Occipital lobe (tissue), 3 donors: ENCODE measurements around the gene STK35. TPM values are rescaled to one million over a fixed set of nuclear protein-coding genes. Genes with fewer than 3 reads are reported as not detected.
"Not testable (repeated sequence)": the region's sequence is repeated elsewhere in the genome, so short reads cannot be mapped to it uniquely, and the experiment has no call there.

Source experiments
- DNase-seq: peaks from one replicate; lab custom pipeline; 2025; lab: John Stamatoyannopoulos, UW
- small RNA-seq: library from RNA; depleted of rRNA; stranded (forward); fragments of <200 nt; gene quantifications from one replicate; pipeline ENCODE3, GENCODE V24; 2014
- total RNA-seq: library from RNA; depleted of rRNA; stranded (reverse); fragments of >200 nt; gene quantifications from one replicate; pipeline ENCODE4 v1.2.3, GENCODE V29; 2014

STK35 gene
- total RNA-seq, 1 donor from 2014 or later, result 13.9 TPM

GRCh38 chr20:2179949-2180348, 78.3 kb downstream of the STK35 start:
- DNase-seq, result no peak

- DNase-seq, result no peak
Observed at GRCh38 chr20:2183381-2183780, 81.8 kb downstream of the STK35 start.

GRCh38 chr20:2184933-2185332, 83.3 kb downstream of the STK35 start:
- DNase-seq, result not testable (repeated sequence)

- no peak for DNase-seq
Observed at GRCh38 chr20:2195614-2196013, 94.0 kb downstream of the STK35 start.

- DNase-seq, result no peak
Observed at GRCh38 chr20:2197166-2197565, 95.5 kb downstream of the STK35 start.

Small RNAs within 50 kb of the gene (small RNA-seq; reads per million reads assigned to genes)
- gene RPL7P2, result not detected

Other genes with a start within 250 kb of the STK35 start
- 3.9 TPM for gene SIRPA, start 206.4 kb upstream of the STK35 start, total RNA-seq
- not detected for gene PDYN, start 107.8 kb upstream of the STK35 start, total RNA-seq
- 0.16 TPM for gene TGM3, start 194.2 kb downstream of the STK35 start, total RNA-seq